Fibroblast of skin of abdomen (primary cell): ENCODE data around the gene ZNF541.
"Not testable (repeated sequence)": the region's sequence is repeated elsewhere in the genome, so short reads cannot be mapped to it uniquely, and the experiment has no call there.

Experiments used
- DNase-seq: peaks from one replicate; pipeline ENCODE4 v3.0.0-alpha.2; 2013

Gene ZNF541

DNA sequence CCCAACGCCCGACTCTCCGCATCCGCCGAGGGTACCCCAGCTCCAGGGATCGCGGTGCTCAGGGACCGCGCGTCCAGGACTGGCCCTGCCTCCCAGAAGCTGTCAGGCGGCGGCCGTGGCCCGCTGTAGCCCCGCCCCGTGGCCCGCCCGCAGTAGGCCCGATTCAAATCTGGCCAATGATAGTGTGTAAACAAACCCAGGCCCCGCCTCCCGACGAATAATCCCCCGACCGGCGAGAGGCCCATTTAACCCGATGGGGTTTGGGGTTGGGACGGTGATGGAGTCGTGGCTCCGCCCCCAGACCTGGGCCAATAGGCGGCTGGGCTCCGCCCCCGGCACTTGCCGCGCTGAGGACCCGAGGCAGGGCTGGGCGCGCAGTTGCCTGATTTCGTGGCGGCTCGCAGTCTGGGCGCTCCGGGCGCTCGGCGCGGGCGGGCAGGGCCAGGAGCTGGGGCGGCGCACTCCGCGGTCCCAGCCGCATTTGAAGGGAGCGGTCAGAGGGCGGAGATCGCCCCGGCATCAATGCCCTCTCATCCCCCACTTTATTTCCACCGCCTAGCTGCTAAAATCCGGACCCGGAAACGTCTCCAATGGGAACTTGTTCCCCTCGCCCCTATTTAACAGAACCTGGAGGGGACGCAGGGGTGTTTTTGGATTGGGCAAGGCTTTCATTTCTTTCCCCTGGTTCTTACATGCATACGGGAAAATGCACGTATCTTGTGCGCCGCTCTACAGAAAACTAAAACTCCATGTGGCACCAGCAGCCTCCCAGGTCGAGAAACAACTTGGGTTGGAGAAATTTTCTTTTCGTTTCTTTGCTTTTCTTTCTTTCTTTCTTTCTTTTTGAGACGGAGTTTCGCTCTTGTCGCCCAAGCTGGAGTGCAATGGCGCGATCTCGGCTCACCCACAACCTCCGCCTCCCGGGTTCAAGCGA, 27.6 kb upstream of the ZNF541 start:
- peak; percentile 99 for DNase-seq

DNA sequence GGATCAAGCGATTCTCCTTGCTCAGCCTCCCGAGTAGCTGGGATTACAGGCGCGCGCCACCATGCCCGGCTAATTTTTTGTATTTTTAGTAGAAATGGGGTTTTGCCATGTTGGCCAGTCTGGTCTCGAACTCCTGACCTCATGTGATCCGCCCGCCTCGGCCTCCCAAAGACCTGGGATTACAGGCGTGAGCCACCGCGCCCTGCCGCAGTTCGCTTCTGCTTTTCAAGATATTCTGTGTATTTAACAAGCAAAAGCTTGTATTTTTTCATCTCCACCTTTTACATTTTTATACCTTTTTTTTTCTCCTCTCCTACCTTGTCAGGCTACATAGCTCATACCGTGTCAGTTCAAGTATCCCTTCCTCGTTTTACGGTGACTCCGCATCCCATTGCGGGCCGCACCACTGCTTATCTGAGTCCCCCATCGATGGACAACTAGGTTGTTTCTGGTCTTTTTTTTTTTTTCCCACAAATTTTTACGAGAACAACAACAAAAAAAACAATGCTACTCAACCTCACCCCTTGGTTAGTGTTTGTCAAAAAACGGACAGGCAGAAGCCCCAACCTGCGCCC, 26.8 kb upstream of the ZNF541 start:
- DNase-seq, result not testable (repeated sequence)

DNA sequence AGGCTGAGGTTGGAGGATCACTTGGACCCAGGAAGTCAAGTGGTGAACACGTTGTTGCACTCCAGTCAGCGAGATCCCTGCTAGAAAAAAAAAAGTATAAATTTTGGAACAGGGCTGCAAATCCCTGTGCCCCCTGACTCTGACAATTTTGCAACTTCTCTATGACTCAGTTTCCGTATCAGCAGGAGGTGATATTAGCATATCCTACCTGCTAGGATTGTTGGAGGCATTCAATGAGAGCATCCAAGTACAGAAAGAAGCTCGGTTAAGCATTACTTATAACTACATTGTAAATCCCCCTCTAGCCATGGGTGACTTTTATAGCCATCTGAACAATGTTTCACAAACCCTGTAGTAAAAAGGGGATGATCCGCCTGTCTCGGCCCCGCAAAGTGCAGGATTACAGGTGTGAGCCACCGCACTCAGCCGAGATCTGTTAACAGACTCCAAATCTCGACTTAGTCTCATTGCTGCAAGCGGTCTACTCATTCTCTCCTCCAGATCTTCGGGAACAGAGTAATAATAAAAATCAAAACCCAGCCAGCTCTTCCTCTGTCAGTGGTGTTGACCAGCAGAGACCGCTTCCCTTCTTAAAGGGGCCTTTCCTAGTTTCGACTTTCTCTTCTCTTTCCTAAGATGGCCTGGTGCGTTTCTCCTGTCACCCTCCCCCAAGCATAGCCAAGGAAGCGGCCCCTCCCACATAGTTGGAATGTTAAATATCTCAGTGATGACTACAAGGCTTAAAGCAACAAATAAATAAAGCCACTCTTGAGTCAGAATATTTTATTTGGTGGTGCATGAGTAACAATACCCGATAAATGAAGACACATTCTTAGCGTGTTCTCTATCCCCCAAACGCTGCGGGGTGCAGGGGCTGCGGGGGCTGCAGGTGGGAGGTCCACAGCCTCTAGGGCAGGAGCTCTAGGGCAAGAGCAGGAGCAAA, 25.7 kb upstream of the ZNF541 start:
- DNase-seq, result peak; percentile 94

DNA sequence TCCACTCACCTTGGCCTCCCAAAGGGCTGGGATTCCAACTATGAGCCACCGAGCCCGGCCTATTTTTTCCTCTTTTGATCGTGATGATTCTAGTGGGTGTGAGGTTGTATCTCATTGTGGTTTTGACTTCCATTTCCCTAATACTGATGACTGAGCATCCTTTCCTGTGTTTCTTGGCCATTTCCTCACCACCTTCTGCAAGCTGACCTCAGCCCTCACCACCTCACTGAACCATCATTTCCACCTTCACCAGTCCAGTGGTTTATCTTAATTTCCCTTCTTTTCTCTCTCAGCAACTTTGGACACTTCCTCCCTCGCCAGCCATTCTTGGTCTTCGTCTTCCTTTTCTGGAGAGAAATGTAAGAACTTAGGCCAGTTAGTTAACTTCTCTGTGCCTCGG, 23.0 kb upstream of the ZNF541 start:
- no peak for DNase-seq

DNA sequence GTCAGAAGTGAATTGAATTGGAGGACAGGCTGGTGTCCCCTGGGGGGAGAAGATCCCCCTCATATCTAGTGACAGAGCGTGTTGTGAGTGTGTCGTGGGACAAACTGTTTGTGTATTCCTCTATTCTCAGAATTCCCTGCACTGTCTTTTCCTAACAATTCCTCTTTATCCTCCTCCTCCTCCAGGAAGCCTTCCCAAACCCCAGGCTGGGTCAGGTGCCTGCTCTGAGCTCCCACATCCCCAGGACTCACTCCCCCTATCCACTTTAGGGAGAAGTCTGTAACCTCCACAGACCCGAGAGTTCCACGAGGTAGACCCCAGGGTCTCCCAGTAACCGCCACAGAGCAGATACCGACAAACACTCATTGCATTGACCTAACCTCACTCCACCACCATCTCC, 20.9 kb upstream of the ZNF541 start:
- no peak for DNase-seq

DNA sequence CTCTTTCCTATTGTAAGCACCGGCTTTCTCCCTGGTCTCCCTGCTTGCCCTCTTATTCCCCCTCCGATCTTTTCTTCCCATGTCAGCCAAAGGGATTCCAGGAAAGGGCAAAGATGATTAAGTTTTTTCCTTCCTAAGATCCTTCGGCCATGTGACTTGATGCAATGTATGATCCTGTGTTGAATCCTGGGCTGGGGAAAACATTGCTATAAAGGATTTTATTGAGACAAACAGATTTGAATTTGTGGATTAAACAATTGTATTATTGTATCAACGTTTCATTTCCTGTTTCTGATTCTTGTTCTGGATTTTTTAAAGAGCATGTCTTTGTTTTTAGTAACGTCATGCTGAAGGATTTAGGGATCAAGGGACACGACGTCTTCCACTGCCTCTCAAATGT, 16.9 kb upstream of the ZNF541 start:
- DNase-seq, result no peak

DNA sequence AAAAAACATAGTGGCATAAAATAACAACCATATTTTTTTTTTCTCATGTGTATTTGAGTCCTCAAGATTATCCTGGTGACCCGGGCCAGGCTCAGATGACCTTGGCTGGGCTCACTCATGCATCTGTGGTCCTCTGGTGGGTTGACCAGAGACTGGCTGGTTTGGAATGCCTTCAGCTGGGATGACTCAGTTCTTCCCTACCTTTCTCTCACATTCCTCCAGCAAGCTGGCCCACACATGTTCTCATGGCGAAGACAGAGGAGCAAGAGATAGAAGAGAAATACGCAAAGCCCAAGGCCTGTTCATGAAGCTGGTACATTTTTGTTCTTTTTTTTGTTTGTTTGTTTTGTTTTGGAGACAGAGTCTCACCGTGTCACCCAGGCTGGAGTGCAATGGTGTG, 14.3 kb upstream of the ZNF541 start:
- peak; percentile 47 for DNase-seq

DNA sequence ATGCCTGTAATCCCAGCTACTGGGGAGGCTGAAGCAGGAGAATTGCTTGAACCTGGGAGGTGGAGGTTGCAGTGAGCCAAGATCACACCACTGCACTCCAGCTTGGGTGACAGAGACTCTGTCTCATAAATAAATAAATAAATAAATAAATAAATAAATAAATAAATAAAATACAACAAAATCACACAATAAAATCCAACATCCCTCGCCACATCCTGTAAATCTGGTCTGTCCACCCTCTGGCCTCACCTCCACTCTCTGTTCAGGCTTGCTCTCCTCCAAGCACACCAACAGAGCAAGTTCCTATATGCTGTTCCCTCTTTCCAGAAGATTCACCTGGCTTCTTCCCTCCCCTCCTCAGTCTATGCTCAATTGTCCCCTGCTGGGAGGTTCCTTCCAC, 10.2 kb upstream of the ZNF541 start:
- DNase-seq, result not testable (repeated sequence)

DNA sequence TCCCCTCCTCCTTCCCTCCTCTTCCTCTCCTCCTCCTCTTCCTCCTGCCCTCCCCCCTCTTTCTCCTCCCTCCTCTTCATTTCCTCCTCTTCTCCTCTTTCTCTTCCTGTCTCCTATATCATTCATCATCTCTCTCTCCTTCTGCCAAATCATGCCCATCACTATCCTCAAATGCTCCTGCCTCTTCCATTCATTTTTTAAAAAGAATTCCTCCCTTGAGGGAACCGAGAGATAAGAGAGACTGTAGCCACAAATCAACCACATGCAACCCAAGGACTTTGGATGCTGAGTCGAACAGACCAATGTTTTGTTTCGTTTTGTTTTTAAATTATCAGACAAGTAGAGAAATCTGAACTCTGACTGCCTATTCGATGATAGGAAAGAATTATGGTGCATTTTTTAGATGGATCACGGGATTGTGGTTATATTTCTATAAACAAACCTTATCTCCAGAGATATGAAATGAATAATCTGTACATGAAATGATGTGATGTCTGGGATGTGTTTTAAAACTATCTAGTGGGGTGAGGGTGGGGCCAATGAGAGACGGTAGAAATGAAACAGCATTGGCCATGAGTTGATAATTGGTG, 9.5 kb upstream of the ZNF541 start:
- peak; percentile 65 for DNase-seq

DNA sequence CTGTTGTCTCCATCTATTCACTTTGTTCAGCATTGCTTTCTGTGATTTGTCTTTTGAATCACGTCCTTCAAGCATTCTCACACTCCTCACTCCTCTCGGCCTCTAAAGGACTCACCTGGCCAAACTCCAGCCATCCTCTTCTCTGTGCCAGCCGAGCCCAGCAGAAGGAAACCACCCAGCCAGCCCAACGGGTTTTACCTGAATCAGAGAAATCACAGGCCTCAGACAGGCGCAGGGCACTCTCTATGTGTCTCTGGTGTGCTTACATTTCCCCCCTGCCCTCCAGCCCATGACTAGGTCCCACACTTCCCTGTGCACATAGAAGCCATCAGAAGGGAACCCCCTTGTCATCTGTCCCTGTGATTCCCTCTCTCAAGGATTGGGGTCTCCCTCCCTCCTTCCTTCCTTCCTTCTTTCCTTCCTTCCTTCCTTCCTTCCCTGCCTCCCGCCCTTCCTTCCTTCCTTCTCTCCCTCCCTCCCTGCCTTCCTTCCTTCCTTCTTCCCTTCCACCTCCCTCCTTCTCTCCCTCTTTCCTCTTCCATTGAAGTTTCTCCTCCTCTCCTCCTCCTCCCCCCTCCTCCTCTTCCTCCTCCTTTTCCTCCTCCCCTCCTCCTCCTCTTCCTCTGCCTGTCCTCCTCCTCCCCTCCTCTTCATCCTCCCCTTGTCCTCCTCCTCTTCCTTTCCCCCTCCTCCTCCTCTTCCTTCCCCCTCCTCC, 8.8 kb upstream of the ZNF541 start:
- no peak for DNase-seq

DNA sequence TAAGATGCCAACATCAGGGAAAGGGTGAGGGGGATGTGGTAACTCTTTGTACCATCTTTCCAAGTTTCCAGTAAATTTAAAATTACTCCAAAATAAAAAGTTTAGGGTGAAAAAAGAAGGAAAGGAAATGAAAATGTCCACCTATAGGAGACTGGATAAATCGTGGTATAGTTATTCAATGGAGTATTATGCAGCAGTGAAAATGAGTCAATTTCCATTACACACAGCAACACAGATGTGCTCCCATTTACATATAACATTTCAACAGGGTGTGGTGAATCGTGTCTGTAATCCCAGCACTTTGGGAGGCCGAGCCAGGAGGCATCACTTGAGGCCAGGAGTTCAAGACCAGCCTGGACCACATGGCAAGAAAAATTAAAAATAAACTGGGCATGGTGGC, 7.4 kb upstream of the ZNF541 start:
- no peak for DNase-seq

DNA sequence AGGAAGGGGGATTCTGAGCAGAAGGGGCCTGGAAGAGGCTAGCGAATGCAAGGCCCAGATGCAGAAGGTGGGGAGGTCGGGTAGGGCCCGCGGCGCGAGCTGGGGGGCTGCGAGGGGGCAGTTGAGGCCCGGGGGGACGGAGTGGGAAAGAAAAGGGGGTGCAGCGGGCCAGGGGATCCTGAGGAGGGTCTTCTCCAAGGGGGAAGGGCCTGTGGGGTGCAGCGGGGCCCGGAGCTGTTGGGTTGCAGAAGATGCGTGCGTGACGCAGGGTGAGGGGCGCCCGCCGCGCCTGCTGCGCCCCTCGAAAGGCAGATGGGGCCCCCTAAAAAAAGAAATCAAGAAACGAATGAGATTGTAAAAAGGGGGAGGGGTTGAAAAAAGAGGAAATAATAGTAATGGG, 313 bp downstream of the ZNF541 start:
- no peak for DNase-seq

DNA sequence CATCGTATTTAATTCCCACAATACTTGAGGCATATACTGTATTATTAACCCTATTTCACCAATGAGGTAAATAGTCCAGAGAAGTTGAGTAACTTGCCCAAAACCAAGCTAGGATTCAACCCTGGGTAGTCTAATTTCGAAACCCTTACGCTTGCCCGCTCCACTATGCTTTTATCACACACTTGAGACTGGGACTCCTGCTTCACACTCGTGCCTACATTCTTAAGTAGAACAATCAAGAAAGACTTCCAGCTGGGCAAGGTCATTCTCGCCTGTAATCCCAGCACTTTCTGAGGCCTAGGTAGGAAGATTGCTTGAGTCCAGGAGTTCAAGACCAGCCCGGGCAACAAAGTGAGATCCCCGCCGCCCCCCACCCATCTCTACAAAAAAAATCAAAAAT, 3.6 kb downstream of the ZNF541 start:
- no peak for DNase-seq

DNA sequence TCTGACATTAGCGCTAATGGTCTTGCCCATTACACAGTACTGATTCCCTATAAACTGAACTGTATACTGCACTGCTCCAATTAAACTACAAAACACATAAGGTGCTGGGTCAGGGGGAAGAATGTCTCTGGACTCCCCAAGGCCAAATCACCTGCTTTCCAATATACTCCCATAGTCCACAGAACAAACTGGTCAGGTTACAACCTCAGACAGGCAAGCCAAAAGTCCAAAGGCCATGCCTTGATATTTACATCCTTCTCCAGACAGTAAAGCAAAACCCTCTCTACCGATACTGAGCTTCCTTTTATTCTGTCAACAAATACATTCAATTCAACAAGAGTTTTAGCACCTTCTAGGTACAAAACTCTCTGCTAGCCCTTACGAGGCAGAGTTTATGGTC, 8.9 kb downstream of the ZNF541 start:
- no peak for DNase-seq

DNA sequence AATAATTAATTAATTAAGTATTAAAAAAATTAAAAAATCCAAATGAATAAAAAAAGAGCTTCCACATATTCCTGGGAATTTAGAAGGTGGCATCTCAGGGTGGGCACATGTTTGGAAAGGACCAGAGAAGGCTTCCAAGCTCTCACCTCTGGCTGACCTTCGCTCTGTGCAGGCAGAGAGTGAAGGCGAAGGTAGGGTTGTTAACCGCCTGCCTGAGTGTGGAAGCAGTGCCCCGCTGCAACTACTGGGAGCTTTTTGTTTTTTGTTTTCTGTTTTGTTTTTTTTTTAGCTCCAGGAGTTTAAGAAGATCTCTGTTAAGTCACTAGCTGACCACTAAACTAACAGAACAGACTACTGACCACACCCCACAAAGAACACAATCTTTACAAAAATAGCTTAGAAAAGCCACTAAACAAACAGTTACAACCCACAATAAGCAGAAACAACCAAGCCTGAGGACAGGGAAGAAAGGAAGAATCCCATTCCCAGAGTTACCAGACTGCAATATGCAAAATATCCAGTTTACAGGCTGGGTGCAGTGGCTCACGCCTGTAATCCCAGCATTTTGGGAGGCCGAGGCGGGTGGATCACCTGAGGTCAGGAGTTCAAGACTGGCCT, 11.4 kb downstream of the ZNF541 start:
- DNase-seq, result no peak

DNA sequence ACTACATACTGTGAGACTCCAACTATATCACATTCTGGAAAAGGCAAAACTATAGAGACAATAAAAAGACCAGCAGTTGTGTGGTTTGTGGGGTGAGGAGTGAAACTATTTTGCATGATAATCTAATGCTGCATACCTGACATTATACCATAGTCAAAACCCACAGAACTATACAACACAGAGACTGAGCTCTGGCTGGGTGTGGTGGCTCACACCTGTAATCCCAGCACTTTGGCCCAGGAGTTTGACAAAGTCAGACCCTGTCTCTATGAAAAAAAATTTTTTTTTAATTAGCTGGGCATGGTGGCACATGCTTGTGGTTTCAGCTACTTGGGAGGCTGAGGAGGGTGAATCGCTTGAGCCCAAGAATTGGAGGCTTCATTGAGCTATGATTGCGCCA, 11.9 kb downstream of the ZNF541 start:
- DNase-seq, result no peak

DNA sequence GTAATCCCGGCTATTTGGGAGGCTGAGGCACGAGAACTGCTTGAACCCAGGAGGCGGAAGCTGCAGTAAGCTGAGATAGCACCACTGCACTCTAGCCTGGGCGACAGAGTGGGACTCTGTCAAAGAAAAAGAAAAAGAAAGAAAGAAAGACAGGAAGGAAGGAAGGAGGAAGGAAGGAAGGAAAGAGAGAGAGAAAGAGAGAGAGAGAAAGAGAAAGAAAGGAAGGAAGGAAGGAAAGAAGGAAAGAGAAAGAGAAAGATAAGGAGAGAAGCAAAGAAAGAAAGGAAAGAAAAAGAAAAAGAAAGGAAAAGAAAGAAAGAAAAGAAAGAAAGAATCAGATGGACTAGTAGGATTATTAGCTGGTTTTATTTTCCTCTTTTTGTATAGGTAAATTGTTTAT, 22.8 kb downstream of the ZNF541 start:
- no peak for DNase-seq

DNA sequence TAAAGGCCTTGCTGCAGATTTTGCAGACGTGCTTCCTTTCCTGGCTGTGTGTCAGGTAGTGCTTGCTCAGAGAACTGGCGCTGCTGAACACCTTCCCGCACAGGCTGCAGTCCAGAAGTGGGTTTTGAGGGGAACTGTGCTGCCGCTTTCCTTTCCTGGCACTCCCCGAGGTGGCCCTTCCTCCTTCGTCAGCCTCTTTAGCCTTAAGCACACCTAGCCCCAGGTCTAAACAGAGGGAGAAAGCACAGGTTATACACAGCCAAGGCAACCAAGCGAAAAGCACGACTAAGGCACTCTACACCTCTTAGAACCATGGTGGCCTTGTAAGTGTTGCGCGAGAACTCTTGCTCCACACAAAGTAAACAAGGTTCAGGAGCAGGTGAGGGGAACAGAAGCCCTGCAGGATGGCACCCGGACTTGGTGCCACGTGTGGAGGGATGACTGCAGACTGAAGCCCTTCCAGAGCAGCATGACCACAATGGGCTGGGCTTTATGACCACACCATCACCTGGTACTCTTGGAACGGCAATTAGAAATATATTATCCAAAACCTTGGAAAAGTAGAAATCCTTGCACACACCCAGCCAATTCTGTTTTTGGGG, 23.6 kb downstream of the ZNF541 start:
- no peak for DNase-seq

DNA sequence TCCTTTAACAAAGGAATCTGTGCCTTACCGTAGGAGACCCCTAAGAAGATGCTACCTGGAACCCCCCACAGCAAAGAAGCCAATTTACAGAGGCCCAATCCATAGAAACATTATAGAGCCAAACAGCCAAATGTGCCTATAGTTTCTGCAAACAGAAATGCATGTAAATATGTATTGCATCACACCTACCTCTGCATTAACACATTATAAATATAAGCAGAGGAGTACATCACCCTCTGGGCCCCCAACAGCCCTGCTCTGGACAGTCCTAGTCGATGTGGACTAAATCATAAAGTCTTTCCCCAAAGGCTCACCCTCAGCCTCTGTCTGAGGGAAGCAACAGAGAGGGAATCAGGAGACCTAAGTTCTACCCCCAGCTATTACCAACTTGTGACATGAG, 25.7 kb downstream of the ZNF541 start:
- DNase-seq, result no peak

DNA sequence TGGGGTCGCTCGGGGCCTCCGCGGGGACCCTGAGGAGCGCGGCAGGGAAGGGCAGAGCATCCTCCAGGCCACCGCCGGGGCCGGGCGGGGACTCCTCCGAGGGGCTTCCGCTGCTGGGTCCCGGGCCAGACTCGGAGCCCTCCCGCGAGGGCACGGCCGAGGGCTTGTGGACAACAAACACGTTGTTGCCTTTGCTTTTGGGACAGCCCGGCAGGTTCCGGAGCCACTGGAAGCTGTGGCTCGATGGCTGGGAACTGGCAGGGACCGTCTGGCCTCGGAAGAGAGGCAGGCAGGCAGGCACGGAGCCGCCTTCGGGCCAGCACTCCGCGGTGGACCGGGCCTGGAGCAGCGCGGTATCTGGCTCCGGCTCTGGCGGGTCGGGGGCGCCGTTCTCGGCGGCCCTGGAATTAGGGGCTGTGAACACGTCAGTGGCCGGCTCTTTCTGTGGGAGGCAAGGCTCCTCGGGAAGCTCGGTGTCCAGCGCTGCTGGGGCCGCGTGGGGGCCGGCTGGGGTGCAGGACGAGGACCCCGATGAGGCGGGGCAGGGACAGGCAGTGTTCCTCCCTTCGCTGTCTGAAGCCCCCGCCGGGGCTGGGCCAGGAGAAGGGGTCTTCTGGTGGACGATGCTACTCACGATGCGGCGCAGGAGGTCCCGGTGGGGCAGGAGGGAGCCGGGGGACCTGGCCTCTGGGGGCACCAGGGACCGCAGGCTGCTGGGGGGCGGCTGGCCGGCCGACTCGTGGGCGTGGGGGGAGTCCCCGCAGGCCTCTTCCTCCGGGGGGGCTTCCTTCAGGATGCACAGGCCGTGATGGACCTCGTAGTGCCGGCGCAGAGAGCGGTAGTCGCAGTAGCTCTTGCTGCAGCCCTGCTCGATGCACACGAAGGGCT, 27.6 kb downstream of the ZNF541 start:
- no peak for DNase-seq
